ENCODE measurements around the gene COBL.

COBL gene

DNA sequence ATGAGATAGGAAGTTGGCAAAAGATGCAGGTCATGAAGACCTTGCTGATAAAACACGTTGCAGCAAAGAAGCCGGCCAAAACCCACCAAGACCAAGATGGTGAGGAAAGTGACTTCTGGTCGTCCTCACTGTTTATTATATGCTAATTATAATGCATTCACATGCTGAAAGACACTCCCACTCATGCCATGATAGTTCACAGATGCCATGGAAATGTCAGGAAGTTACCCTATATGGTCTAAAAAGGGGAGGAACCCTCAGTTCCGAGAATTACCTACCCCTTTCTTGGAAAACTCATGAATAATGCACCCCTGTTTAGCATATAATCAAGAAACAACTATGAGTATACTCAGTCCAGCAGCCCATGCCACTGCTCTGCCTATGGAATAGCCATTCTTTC is 331.5 kb downstream of the COBL start:
- TF ChIP-seq TAF1 (IDR thresholded peaks at IDR 0.05; ENCODE audit: borderline replicate concordance, insufficient read depth, low read length) (no peak), POLR2AphosphoS5 (IDR thresholded peaks at IDR 0.05; ENCODE audit: low read depth, low read length) (no peak), FOXP2 (optimal IDR thresholded peaks at IDR 0.05; ENCODE audit: borderline replicate concordance, extremely low read depth, extremely low read length, insufficient read depth) (no peak), SIN3A (IDR thresholded peaks at IDR 0.05; ENCODE audit: borderline replicate concordance, insufficient read depth, low read length) (no peak)
- TF ChIP-seq, protein P1, sequence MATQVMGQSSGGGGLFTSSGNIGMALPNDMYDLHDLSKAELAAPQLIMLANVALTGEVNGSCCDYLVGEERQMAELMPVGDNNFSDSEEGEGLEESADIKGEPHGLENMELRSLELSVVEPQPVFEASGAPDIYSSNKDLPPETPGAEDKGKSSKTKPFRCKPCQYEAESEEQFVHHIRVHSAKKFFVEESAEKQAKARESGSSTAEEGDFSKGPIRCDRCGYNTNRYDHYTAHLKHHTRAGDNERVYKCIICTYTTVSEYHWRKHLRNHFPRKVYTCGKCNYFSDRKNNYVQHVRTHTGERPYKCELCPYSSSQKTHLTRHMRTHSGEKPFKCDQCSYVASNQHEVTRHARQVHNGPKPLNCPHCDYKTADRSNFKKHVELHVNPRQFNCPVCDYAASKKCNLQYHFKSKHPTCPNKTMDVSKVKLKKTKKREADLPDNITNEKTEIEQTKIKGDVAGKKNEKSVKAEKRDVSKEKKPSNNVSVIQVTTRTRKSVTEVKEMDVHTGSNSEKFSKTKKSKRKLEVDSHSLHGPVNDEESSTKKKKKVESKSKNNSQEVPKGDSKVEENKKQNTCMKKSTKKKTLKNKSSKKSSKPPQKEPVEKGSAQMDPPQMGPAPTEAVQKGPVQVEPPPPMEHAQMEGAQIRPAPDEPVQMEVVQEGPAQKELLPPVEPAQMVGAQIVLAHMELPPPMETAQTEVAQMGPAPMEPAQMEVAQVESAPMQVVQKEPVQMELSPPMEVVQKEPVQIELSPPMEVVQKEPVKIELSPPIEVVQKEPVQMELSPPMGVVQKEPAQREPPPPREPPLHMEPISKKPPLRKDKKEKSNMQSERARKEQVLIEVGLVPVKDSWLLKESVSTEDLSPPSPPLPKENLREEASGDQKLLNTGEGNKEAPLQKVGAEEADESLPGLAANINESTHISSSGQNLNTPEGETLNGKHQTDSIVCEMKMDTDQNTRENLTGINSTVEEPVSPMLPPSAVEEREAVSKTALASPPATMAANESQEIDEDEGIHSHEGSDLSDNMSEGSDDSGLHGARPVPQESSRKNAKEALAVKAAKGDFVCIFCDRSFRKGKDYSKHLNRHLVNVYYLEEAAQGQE (IDR thresholded peaks at IDR 0.05; ENCODE audit: insufficient read depth in 1 of 2, low read depth in 2 of 2, low read length in 2 of 2), result no peak

DNA sequence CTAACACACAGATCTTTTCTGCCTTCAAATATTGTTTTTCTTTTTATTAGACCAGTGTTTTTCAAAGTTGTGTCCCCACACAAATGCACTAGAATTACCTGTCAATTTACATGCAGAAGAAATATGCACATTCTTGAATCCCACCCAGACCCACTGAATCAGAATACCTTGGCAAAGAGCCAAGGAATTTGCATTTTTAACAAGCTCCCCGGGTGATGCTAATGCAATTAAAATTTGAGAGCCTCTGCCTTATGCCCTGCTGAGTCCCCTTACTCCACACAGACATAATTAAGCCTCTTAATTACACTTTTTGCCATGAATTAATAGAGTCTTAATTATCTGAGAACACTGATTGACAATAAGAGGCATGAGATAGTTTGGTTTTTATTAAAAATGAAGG is 332.8 kb downstream of the COBL start:
- TF ChIP-seq TAF1 (IDR thresholded peaks at IDR 0.05; ENCODE audit: borderline replicate concordance, insufficient read depth, low read length), result no peak
- TF ChIP-seq POLR2AphosphoS5 (IDR thresholded peaks at IDR 0.05; ENCODE audit: low read depth, low read length), result no peak
- TF ChIP-seq SIN3A (IDR thresholded peaks at IDR 0.05; ENCODE audit: borderline replicate concordance, insufficient read depth, low read length), result no peak
- TF ChIP-seq, protein P1 (IDR thresholded peaks at IDR 0.05; ENCODE audit: insufficient read depth in 1 of 2, low read depth in 2 of 2, low read length in 2 of 2), result no peak
- TF ChIP-seq FOXP2 (optimal IDR thresholded peaks at IDR 0.05; ENCODE audit: borderline replicate concordance, extremely low read depth, extremely low read length, insufficient read depth), result no peak

DNA sequence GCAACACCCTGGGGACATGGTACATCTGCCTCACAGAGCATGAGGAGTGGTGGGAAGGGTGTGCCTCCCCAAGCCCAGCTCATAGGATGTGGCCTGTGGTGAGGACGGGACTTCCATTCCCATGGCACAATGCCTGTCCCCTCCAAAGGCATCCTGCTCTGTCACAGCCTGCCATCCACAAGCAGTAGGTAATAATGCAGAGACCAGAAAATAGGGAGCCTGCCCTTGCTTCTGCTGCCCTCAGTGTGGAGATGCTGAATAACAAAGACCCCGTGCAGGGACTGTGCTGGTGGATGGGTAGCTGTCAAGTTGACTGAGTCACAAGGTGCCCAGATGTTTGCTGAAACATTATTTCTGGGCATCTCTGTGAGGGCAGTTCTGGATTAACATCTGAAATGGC is 334.0 kb downstream of the COBL start:
- no peak for TF ChIP-seq POLR2AphosphoS5 (IDR thresholded peaks at IDR 0.05; ENCODE audit: low read depth, low read length)
- TF ChIP-seq SIN3A (IDR thresholded peaks at IDR 0.05; ENCODE audit: borderline replicate concordance, insufficient read depth, low read length), result no peak
- TF ChIP-seq, protein P1 (IDR thresholded peaks at IDR 0.05; ENCODE audit: insufficient read depth in 1 of 2, low read depth in 2 of 2, low read length in 2 of 2), result no peak
- TF ChIP-seq FOXP2 (optimal IDR thresholded peaks at IDR 0.05; ENCODE audit: borderline replicate concordance, extremely low read depth, extremely low read length, insufficient read depth), result no peak
- no peak for TF ChIP-seq TAF1 (IDR thresholded peaks at IDR 0.05; ENCODE audit: borderline replicate concordance, insufficient read depth, low read length)

DNA sequence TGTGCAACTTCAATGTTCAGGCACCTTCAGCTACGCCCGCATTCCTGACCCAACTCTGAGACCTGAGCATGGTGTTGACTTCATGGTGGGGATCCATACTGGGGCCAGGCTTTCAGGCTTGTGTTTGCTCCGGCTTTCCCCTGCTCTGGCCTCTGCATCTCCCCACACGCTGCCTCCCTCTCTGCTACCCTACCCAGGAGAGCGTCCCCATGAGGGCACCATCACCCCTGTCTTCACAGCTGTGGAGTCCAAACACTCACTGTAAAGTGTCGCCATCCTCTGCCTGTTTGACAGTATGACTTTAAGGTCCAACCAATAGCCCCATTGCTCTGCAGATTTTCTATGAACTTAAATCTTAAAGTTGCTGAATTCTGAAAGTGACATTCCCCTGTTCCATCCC is 334.9 kb downstream of the COBL start:
- TF ChIP-seq, protein P1 (IDR thresholded peaks at IDR 0.05; ENCODE audit: insufficient read depth in 1 of 2, low read depth in 2 of 2, low read length in 2 of 2), result no peak
- TF ChIP-seq SIN3A (IDR thresholded peaks at IDR 0.05; ENCODE audit: borderline replicate concordance, insufficient read depth, low read length), result no peak
- no peak for TF ChIP-seq TAF1 (IDR thresholded peaks at IDR 0.05; ENCODE audit: borderline replicate concordance, insufficient read depth, low read length)
- TF ChIP-seq POLR2AphosphoS5 (IDR thresholded peaks at IDR 0.05; ENCODE audit: low read depth, low read length), result no peak
- no peak for TF ChIP-seq FOXP2 (optimal IDR thresholded peaks at IDR 0.05; ENCODE audit: borderline replicate concordance, extremely low read depth, extremely low read length, insufficient read depth)

DNA sequence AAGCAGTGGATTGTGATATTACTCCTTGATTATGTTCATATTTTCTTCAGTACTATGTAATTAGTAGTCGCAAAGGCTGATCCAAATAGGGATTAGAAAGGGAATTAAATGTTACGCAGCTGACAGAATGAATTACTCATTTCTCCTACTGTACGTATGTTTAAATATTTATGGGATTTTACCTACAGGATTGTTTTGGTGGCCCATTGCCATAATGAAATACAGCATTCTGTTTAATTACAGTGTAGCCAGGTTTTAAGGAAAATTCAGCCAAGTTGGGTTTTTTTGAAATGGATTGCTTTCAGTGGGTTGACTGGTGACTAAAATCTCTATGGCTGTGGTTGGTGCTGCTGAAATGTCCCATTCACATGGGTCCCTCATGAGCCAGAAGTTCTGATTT is 336.2 kb downstream of the COBL start:
- TF ChIP-seq, protein P1 (IDR thresholded peaks at IDR 0.05; ENCODE audit: insufficient read depth in 1 of 2, low read depth in 2 of 2, low read length in 2 of 2), result no peak
- TF ChIP-seq POLR2AphosphoS5 (IDR thresholded peaks at IDR 0.05; ENCODE audit: low read depth, low read length), result no peak
- TF ChIP-seq FOXP2 (optimal IDR thresholded peaks at IDR 0.05; ENCODE audit: borderline replicate concordance, extremely low read depth, extremely low read length, insufficient read depth), result no peak

Data from PFSK-1 (cell line).